ENCODE measurements around the gene ABR.
A peak's percentile ranks its signal among the peaks of the same experiment; 100 is the strongest.
"Not testable (repeated sequence)": the region's sequence is repeated elsewhere in the genome, so short reads cannot be mapped to it uniquely, and the experiment has no call there.

Gene ABR

DNA sequence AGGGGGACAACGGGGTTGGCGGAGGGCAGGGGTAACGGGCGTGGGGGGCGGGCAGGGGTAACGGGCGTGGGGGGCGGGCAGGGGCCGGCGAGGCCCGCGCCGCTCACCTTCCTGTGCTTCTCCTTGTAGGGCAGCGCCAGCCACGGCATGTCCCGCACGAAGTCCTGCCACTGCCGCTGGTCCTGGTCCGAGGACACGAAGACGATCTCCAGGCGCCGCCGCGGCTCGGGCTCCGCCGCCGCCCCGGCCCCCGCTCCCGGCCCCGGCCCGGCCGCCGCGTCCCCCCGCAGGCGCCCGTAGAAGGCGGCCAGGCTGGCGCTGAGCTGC lies 200.6 kb downstream of the ABR start:
- Mint-ChIP-seq H3K27me3 (peaks cover 30% of the 10 kb centered on the region), H3K9me3 (no peaks in the 10 kb centered on the region), H3K4me1 (peaks cover 23% of the 10 kb centered on the region), H3K27ac (no peak overlapping the region), H3K4me3 (peak overlapping the region; percentile 84), H3K36me3 (no peaks in the 10 kb centered on the region)
- ATAC-seq: no peak

DNA sequence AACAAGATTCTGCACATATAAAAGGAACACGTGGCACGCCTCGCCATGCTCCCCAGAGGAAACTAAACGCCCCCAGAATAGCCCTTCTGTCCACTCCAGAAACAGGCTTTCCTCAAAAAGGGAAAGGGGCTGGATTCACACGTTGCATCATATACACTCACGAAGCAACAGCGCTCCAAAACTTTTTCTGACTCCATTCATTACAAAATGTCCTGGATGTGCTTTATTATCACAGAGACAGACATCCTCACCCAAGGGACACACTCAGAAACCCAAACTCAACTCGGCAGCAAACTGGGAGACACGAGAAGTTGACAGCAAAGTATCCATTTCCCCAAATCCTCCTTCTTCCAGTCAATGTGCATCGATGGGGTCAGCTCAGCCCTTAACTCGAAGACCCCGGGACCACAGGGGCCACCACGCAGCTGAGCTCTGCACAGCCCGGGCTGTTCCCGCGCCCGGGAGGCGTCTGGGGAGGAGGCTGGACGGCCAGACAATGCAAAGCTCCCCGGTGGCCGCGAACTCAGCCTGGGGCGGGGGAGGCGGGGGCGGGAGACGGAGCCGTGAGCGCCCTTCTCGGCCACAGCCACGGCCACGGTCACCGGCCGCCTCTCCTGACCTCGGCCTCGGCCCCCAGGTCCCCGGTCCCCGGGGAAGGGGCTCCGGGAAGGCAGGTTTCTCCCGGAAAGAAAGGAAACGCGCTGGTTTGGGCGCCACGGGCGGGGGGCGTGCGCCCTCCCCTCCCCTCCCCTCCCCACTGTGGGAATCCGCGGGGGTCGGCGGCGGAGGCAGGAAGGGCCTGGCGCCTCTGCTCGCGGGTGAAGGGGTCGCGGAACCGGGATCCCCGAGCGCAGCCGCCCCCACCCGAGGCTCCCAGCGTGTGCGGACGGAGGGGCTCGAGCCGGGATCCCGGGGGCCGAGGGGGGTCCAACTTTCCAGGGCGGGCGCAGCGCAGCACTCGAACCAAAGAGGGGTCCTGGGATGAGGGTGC lies 201.4 kb downstream of the ABR start:
- ATAC-seq: no peak
- H3K27ac Mint-ChIP-seq: no peak overlapping the region

DNA sequence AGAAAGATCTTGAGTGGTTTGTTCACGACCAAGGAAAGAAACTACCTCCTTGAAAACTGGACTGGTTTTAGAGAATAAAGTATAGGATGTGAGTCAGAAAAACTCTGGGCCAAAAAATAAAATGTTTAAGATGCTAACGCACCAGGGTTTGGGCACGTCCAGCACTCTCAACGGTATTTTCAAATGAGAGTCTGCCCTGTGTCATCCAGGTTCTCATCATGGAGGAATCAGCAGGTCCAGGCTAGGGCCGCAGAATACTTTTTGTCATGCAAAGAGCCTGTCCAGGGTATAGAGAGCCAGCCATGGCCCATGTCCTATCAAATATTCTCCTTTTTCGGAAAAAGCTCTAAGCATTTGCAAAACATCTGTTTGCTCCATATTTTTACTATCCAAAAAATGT lies 202.6 kb downstream of the ABR start:
- Mint-ChIP-seq H3K9me3 (no peaks in the 10 kb centered on the region), H3K4me1 (peaks cover 23% of the 10 kb centered on the region), H3K4me3 (no peak overlapping the region), H3K27ac (no peak overlapping the region), H3K36me3 (no peaks in the 10 kb centered on the region), H3K27me3 (peaks cover 30% of the 10 kb centered on the region)
- no peak for ATAC-seq

More for the DNA sequence above, 201.4 kb downstream of the ABR start:
- no peaks in the 10 kb centered on the region for H3K9me3 Mint-ChIP-seq
- peaks cover 23% of the 10 kb centered on the region for H3K4me1 Mint-ChIP-seq
- no peaks in the 10 kb centered on the region for H3K36me3 Mint-ChIP-seq
- H3K4me3 Mint-ChIP-seq: peak overlapping the region; percentile 61
- peaks cover 30% of the 10 kb centered on the region for H3K27me3 Mint-ChIP-seq

DNA sequence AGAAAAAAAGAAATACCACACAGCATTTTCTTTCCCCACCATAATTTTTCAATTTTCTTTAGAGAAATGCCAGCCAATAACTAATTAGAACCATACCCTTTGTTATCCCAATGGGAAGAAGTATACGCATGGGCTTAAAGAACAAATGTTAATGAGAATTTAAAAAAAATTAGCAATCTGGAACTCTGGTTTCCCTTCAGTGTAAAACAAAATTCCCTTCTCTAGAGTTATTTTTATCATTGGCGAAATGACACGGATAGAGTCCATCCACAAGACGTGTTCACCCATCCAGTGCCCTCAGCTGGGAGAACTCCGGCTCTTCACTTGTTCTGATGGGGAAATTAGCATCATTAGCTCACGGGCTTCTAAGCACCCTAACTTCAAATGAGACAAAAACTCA lies 203.5 kb downstream of the ABR start:
- H3K27ac Mint-ChIP-seq: no peak overlapping the region
- no peak overlapping the region for H3K4me3 Mint-ChIP-seq
- no peaks in the 10 kb centered on the region for H3K9me3 Mint-ChIP-seq
- peaks cover 30% of the 10 kb centered on the region for H3K27me3 Mint-ChIP-seq
- ATAC-seq: no peak
- H3K36me3 Mint-ChIP-seq: no peaks in the 10 kb centered on the region
- H3K4me1 Mint-ChIP-seq: peaks cover 22% of the 10 kb centered on the region

DNA sequence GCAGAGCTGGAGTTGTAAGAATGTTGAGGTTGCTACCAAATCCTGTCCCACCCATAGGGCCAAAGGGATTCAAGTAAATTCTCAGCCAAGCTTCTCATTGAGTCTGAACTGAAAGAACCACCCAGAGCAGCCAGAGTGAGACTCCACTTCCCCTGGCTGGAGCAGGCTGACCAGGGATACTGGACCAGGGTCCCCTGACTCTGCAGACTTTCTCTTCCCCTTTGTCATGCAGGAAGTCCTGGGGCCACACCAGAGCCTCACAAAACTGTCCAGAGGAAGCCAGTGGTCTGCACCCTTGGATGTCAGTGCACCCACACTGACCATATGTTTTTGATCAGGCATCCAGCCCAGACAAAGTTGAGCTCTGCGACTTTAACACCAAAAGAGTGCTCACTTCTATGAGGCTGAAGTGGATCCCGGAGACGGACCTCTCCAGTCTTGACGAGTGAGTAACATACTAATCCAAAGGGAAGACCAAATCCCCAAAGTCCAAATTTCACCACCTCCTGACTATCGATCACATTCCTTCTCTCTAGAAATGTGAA lies 204.3 kb downstream of the ABR start:
- Mint-ChIP-seq H3K27ac (no peak overlapping the region), H3K9me3 (no peaks in the 10 kb centered on the region), H3K27me3 (peaks cover 30% of the 10 kb centered on the region)

DNA sequence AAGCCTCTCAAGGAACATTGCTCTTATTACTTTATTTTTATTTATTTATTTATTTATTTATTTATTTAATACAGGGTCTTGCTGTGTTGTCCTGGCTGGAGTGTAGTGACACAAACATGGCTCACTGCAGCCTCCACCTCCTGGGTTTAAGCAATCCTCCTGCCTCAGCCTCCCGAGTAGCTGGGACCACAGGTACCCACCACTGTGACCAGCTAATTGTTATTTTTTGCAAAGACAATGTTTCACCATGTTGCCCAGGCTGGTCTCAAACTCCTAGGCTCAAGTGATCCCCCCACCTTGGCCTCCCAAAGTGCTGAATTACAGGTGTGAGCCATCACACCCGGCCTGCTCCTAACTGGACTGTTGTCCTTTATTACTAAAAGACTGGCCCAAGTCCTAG lies 205.0 kb downstream of the ABR start:
- H3K9me3 Mint-ChIP-seq, H3K4me3 Mint-ChIP-seq, H3K4me1 Mint-ChIP-seq, ATAC-seq, H3K27ac Mint-ChIP-seq, H3K36me3 Mint-ChIP-seq: not testable (repeated sequence)
- H3K27me3 Mint-ChIP-seq: peaks cover 30% of the 10 kb centered on the region

More for the DNA sequence above, 204.3 kb downstream of the ABR start:
- Mint-ChIP-seq H3K4me3 (no peak overlapping the region), H3K4me1 (peaks cover 13% of the 10 kb centered on the region), H3K36me3 (no peaks in the 10 kb centered on the region)
- no peak for ATAC-seq

DNA sequence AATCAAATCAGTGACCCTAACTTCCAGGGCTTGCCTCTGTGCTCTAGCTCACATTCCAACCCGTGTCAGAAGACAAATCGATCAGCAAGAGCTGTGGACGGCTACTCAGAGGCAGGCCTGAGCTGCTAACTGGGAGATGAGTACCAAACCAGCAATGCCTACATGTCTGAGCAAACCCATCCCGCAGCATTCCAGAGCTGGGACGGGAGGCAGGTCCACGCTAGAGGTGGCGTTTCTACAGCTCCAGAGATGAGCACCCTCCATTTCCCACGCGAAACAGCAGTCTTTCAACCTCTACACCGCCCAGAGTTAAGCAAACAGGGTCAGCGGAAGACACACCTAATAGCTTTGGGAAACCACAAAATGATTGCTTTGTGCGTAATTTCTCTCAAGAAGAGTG lies 206.7 kb downstream of the ABR start:
- Mint-ChIP-seq H3K4me1 (peaks cover 2% of the 10 kb centered on the region), H3K4me3 (no peak overlapping the region), H3K36me3 (no peaks in the 10 kb centered on the region), H3K27ac (no peak overlapping the region), H3K27me3 (peaks cover 36% of the 10 kb centered on the region), H3K9me3 (no peaks in the 10 kb centered on the region)
- ATAC-seq: no peak

DNA sequence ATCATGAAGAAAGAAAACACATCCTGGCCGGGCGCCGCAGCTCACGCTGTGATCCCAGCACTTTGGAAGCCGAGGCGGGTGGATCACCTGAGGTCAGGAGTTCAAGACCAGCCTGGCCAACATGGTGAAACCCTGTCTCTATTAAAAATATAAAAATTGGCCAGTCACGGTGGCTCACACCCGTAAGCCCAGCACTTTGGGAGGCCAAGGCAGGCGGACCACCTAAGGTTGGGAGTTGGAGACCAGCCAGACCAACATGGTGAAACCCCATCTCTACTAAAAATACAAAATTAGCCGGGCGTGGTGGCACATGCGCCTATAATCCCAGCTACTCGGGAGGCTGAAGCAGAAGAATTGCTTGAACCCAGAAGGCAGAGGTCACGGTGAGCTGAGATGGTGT lies 207.9 kb downstream of the ABR start:
- H3K4me3 Mint-ChIP-seq, ATAC-seq, H3K36me3 Mint-ChIP-seq, H3K4me1 Mint-ChIP-seq, H3K9me3 Mint-ChIP-seq, H3K27ac Mint-ChIP-seq: not testable (repeated sequence)
- peaks cover 35% of the 10 kb centered on the region for H3K27me3 Mint-ChIP-seq

DNA sequence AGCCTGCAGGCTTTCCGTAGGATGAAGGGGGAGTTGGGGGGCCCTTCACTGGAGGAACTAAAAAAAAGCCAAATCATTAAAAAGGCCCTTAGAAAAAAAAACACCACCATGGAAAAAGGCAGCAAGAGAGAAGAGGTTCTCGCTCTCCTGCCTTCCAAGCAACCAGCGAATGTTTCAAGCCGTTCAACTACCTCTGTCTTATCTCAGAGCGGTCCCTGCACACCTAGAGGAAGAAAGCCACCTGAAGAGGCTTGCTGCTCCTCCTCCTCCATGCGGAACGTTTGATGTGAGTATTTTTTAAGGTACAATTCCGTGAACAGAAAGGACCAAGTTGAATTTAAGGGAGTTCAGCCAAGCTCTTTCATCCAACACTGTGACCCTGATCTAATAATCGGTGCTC lies 209.4 kb downstream of the ABR start:
- H3K9me3 Mint-ChIP-seq: no peaks in the 10 kb centered on the region
- H3K36me3 Mint-ChIP-seq: no peaks in the 10 kb centered on the region
- peaks cover 34% of the 10 kb centered on the region for H3K27me3 Mint-ChIP-seq
- H3K4me3 Mint-ChIP-seq: no peak overlapping the region
- no peak overlapping the region for H3K27ac Mint-ChIP-seq
- no peak for ATAC-seq
- no peaks in the 10 kb centered on the region for H3K4me1 Mint-ChIP-seq

DNA sequence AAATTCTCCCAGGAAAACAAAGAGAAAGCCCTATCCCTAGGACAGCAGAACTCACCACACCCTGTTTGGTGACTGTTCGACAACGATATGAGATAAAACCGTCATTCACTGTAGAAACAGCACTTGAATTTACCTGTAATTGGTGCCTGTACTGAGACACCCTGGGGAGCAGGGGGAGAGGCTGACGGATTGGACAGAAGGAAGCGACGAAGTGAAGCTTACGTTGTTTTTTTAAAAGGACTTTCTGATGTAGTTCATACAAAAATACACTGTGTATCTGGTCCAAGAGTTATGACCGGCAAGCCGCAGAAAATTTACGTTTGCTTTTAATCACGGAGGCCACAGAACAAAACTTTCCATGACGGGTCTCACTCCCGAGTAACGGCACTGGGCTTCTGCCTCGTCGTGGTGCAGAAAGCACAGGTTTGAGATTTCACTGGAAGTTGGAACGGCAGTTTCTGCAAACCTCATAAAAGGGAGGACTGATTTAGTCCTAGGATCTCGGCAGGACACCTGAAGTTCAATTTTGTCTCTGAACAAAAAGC lies 209.9 kb downstream of the ABR start:
- Mint-ChIP-seq H3K4me3 (no peak overlapping the region), H3K27me3 (peaks cover 36% of the 10 kb centered on the region), H3K9me3 (no peaks in the 10 kb centered on the region), H3K27ac (no peak overlapping the region), H3K4me1 (no peaks in the 10 kb centered on the region), H3K36me3 (no peaks in the 10 kb centered on the region)
- ATAC-seq: no peak

DNA sequence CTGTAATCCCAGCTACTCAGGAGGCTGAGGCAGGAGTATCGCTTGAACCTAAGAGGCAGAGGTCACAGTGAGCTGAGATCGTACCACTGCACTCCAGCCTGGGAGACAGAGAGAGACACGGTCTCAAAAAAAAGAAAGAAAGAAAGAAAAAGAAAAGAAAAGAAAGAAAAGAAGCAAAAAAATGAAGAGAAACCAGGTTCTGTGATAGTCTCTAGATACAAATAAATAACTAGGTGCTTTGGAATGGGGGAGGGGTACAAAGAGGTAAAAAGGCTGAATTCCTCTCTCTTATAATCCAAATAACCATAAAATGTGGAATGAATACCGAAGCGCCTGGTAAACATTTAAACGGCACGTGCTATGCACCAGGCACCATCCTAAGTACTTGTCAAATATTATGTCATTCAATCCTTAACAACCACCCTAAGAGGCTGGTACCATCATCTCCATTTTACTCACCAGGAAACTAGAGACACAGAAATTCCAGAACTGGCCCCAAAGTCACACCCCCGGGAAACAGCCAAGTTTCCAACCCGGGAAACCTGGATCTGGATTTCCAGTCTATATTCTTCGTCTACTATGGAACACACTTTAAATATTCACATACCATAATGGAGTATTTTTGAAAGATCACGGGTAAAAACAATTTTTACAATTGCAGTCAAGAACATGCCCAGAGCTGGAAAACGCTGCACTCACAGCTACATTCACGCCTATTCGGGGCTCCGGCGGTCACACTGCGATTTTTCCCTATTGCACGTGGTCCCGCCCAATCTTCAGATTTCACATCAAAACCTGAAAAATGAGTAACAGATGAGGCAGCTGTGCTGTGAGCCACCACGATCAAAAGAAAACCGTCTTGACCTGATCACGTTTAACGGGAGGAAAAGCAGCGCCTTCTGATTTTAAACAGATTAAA lies 210.7 kb downstream of the ABR start:
- Mint-ChIP-seq H3K27me3 (peaks cover 37% of the 10 kb centered on the region), H3K4me1 (no peaks in the 10 kb centered on the region), H3K36me3 (no peaks in the 10 kb centered on the region), H3K9me3 (no peaks in the 10 kb centered on the region), H3K27ac (no peak overlapping the region), H3K4me3 (no peak overlapping the region)
- no peak for ATAC-seq

DNA sequence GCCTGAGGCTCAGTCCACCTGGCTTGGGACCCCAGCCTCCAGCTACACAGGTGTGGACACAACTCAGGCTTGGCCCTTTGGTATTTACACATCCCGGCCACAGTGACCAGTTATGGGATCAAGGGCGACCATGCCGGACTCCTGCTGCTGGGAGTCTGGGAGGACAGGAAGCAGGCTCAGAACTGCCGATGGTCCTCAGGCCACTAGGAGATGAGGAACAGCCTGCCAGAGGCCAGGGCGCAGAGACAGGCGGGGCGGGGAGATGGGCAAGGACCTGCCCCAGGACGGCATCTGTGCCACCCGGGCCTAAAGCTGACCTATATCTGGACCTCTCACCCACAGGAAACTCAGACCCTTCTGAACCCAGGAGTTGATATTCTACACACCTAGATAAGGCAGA lies 212.7 kb downstream of the ABR start:
- no peak for ATAC-seq
- Mint-ChIP-seq H3K9me3 (no peaks in the 10 kb centered on the region), H3K4me1 (no peaks in the 10 kb centered on the region), H3K36me3 (no peaks in the 10 kb centered on the region), H3K4me3 (no peak overlapping the region), H3K27ac (no peak overlapping the region), H3K27me3 (peaks cover 50% of the 10 kb centered on the region)

DNA sequence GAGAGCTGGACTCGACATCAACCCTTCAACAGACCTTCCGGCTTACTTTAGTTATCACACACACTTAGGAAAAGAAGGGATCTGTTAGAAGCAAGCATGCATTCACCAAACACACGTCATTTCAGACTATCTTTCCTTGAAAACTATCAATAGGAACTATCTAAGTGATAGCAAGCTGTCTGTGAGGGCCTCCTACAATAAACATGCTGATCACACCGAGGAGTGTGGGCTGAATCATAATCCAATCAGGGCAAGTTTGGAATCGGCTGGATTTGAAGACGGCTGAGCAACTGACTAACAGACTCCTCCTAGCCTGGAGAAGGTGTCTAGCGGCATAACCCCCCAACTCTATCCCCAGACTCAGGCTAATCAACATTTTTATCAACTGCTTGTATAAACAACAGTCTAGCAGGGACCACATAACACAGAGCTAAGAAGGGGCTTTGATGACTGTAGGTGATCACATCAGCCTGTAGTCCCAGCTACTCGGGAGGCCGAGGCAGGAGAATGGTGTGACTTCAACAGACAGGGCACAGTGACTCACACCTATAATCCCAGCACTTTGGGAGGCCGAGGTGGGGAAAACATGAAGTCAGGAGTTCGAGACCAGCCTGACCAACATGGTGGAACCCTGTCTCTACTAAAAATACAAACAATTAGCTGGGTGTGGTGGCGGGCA lies 214.3 kb downstream of the ABR start:
- Mint-ChIP-seq H3K4me1 (no peaks in the 10 kb centered on the region), H3K27me3 (peaks cover 57% of the 10 kb centered on the region), H3K4me3 (no peak overlapping the region), H3K36me3 (no peaks in the 10 kb centered on the region), H3K9me3 (no peaks in the 10 kb centered on the region), H3K27ac (no peak overlapping the region)
- ATAC-seq: no peak

DNA sequence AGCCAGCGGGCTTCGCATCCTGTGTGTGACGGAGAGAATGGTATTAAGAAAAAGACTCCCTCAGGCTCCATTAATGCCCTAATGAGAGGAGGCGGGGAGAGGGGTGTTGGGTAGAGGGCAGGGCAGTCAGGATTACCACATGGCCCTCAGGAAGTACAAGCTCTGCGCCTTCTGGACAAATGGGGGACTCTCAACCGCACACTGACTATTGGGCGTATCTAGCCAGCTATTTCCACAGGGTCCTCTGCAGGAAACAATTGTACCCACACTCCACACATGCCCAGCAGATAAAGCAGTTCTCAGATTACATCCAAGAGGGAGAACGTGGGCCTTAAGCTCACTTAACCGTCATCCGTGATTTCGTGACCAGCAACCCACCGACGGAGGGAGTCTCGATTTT lies 214.9 kb downstream of the ABR start:
- H3K36me3 Mint-ChIP-seq: no peaks in the 10 kb centered on the region
- H3K4me1 Mint-ChIP-seq: no peaks in the 10 kb centered on the region
- no peak overlapping the region for H3K4me3 Mint-ChIP-seq
- ATAC-seq: no peak
- no peaks in the 10 kb centered on the region for H3K9me3 Mint-ChIP-seq
- peaks cover 57% of the 10 kb centered on the region for H3K27me3 Mint-ChIP-seq
- H3K27ac Mint-ChIP-seq: no peak overlapping the region

DNA sequence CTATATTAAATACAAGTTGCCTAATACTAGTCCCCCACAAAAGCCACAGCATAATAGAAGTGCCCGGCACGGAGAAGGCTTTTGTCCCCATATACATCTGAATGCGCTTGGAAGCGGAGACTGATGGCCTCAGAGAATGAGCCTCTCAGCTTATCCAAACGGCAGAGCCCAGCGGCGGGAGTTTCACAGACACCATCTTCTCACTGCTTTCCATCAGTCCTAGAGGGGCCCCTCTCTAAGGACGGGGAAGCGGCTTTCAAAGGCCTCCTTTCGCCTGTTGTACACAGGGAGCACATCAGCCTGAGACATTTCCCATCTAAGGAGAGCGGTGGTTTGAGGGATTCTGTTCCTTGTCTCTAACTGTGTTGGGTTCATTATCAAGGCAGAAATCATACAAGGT lies 217.1 kb downstream of the ABR start:
- peaks cover 57% of the 10 kb centered on the region for H3K27me3 Mint-ChIP-seq
- no peak for ATAC-seq
- H3K27ac Mint-ChIP-seq: no peak overlapping the region
- no peak overlapping the region for H3K4me3 Mint-ChIP-seq
- no peaks in the 10 kb centered on the region for H3K36me3 Mint-ChIP-seq
- no peaks in the 10 kb centered on the region for H3K9me3 Mint-ChIP-seq
- H3K4me1 Mint-ChIP-seq: no peaks in the 10 kb centered on the region

Measured in stimulated activated memory B cell treated with anti-CD40 and anti-IgM and Interleukin-4, amounts not matched to agents 10 μg/mL and 1 μg/mL and 100 μg/mL, for 72 hours (primary cell).